ENCODE measurements around the gene RNF114.
"Not testable (repeated sequence)": the region's sequence is repeated elsewhere in the genome, so short reads cannot be mapped to it uniquely, and the experiment has no call there.

RNF114 gene

DNA sequence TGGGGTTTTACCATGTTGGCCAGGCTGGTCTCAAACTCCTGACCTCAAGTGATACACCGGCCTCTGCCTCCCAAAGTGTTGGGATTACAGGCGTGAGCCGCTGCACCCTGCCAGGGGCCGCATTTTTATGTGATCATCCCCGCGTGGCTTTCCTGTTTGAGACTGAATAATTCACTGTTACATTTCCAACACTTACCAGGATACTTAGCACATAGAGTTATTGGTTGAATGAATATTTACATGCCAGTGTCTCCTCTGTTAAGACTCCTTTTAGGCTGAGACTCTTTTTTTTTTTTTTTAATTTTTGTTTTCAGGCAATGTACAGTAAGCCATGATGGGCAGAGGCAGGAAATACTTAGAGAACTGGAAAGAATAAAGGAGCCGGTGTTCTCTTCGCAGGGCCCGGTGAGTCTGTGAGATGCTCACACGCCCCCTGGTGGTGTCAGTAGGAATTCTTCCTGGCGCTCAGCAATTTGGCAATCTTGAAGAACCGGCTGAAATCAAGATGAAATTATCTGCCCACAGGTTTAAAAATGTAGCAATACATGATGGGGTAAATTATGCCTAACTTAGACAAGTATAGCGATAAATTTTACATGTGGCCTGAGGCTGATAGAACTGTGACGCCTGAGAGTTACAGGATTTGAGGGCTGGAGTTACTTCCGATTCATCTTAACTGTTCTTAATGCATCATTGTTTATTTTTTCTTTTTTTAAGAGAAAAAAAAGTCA, 7.6 kb upstream of the RNF114 start:
- peak; percentile 62 for DNase-seq

DNA sequence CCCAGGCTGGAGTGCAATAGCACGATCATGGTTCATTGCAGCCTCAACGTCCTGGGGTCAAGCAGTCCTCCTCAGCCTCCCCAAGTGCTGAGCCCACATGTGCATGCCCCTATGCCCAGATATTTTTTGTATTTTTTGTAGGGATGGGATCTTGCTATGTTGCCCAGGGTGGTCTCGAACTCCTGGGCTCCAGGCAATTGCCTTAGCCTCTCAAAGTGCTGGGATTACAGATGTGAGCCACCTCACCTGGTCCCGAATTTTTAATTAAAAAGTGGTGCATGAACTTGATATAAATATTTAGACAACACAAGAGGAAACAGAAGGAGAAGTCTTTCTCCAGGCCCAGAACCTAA, 7.1 kb upstream of the RNF114 start:
- DNase-seq = no peak

DNA sequence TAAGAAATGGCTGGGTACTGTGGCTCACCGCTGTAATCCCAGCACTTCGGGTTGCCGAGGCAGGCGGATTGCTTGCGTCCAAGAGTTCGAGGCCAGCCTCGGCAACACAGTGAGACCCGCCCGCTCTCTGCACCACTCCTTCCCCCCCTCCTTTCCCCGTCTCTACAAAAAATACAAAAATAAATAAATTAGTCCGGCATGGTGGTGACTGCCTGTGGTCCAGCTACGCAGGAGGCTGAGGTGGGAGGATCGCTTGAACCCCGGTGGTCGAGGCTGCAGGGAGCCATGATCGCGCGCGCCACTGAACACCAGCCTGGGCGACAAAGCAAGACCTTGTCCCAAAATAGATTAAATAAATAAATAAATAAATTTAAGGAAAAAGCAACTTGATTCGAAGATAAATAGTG, 448 bp upstream of the RNF114 start:
- DNase-seq = no peak

DNA sequence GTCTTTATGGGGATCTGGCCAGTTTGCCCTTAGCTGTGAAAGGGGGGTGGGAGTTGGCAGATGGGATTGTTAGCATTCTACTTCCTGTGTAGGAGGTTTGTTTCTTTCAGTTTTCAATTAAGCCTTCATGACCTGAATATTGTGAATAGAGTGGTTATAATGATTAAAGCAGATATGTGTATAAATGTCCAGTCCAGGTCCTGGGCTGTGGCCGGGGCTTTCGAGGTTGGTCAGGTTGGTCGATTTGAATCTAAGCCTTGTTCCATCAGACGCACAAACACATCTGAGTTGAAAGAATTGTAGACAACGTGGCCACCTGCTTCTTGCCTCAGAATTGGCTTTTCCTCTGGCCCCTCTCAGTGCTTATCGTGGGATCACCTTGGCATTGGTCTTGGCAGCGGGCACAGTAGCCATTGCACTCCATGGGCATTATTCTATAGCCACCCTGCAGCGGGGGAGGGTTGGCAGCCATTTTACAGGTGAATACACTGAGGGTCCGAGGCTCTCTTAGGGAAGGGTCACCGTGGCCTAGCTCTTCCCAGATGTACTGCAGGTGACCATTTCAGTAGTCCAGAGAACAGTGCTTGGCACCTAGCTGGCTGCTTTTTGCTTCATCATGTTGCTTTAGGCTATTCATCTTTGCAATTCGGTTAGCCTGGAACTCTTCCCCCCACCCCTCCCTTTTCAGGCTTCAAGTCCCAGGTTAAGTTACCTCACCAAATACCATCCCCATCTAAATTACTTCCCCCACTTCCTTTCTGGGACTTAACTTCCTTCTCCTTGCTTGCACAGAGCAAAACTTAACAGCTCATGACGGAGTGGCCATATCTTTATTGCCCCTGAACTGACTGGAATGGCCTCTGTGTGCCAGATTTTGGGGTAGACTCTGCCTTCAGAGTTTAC, 1.1 kb downstream of the RNF114 start:
- peak; percentile 15 for DNase-seq

DNA sequence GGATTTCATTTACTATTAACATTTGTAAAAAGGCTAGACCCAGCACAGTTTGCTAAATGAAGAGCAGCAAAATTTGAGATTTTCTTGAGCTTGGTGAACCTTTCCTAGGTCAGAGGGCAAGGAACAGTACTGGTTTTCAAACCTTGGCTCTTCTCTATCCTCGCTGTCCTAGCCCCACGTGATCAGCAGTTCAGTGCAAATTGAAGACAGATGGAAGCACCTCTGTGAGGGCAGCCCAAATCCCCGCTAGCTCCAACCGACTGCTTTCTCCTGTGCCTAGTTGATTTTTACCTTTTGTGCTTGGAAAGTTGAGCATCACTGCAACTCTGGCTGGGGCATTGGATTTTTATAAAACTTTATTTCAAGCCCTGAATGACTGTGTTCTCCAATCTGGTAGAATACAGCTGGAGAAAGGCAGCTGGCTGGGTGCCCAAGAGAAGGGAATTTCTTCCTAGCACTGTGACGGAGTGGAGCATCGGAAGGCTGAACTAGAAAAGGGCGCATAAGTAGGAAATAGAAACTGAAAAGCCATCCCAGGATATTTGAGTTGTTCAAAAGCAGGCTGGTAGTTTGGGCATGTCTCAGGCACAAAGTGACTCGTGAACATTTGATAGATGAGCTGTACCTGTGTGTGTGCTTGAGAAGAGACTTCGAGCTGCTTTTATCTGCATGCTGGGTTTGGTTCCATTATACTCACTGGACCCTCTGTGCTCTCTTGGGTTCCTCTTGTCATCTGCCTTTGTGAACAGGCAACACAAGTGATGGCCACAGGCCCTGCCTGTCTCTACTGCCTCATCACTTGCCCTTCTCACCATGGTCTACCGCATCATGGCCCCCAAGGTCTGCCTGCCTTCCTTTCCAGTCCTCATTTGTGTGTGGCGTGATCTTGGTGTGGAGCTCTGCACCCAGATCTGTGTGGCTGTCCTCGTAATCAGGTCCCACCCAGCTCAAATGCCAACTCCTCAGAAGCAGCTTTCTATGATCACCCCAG, 2.3 kb downstream of the RNF114 start:
- no peak for DNase-seq

DNA sequence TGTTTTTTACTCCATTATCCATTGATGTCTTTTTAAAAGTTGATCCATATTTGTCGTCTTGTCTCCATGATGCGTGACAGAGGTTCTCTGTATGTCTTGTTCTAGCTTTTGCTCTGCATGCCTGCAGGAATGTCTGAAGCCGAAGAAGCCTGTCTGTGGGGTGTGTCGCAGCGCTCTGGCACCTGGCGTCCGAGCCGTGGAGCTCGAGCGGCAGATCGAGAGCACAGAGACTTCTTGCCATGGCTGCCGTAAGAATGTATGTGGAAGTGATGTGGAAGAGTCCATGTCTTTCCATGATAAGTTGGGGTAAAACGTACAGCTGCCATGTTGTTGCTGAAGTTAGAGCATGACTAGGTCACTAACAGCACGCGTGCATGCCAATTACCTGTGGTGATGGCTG, 5.3 kb downstream of the RNF114 start:
- DNase-seq = no peak

DNA sequence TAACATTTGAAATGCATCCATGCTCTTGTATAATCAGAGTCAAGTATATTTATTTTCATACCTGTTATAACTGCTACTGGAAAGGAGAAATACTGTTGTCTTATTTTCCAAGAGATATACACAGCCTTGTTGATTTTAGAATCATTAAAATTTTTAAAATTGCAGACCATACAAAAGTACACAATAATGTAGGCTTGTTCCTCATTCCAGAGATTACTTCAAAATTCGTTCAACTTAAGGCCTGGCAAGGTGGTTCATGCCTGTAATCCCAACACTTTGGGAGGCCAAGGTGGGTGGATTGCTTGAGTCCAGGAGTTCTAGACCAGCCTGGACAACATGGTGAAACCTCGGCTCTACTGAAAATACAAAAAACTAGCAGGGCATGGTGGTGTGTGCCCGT, 6.1 kb downstream of the RNF114 start:
- no peak for DNase-seq

DNA sequence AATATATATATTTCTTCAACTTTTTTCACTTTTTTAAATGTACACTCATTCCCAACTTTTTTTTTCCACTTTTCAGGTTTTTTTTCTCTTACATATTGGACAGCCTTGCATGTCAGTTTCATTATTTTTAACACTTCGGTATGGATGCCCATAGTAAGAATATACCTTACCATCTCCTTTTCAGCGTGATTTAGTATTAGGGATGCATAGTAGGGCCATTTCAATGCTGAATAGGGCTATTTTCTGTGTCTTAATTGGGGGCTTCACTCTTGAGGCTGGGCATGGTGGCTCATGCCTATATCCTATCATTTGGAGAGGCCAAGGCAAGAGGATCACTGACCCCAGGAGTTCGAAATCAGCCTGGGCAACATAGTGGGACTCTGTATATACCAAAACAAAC, 6.7 kb downstream of the RNF114 start:
- DNase-seq = no peak

DNA sequence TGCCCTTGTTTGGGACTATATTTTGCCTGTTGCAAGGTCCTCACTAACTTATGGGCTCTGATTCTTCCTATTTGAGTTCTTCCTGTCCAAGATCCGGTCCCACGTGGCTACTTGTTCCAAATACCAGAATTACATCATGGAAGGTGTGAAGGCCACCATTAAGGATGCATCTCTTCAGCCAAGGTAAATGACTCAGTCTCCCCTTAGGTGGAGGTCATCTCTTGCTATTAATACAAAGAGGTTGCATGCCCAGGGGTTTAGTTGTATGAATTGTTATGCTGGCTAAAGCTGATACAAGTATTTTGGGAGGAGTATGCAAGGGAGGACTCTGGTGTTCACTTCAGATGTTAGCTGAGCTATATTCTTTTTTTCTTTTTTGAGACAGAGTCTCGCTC, 9.1 kb downstream of the RNF114 start:
- no peak for DNase-seq

DNA sequence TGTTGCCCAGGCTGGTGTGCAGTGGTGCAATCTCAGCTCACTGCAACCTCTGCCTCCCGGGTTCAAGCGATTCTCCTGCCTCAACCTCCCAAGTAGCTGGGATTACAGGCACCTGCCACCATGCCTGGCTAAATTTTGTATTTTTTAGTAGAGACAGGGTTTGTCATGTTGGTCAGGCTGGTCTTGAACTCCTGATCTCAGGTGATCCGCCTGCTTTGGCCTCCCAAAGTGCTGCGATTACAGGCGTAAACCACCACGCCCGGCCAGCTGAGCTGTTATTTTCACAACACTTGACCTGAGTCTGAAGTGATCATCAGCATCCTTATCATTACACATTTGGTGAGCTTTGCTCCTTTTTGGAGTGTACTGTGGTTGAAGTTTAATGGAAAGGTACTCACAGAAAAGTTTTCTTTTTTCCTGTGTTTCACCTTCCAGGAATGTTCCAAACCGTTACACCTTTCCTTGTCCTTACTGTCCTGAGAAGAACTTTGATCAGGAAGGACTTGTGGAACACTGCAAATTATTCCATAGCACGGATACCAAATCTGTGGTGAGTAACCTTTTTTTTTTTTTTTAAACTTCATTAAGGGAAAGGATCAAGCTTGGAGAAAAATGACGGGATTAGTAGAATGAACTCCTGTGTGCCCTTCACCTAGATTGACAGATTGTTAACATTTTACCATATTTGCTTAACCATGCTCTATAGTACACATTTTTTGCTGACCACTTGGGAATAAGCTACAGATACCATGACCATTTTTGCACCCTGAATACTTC, 9.7 kb downstream of the RNF114 start:
- DNase-seq = no peak

DNA sequence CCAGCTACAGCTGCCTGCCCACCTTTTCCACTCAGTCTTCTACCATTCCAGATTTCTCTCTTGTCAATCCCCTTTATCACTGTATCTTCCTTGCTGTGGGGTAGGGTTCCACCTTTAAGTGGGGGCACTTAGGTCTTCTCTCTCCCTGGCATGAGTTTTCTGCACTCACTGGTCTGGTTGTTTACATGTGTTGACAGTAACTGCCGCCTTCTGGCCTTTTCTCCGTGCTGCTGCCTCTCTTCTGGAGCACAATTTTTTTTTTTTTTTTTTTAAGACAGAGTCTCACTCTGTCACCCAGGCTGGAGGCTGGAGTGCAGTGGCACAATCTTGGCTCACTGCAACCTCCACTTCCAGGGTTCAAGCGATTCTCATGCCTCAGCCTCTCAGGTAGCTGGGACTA, 12.0 kb downstream of the RNF114 start:
- no peak for DNase-seq

DNA sequence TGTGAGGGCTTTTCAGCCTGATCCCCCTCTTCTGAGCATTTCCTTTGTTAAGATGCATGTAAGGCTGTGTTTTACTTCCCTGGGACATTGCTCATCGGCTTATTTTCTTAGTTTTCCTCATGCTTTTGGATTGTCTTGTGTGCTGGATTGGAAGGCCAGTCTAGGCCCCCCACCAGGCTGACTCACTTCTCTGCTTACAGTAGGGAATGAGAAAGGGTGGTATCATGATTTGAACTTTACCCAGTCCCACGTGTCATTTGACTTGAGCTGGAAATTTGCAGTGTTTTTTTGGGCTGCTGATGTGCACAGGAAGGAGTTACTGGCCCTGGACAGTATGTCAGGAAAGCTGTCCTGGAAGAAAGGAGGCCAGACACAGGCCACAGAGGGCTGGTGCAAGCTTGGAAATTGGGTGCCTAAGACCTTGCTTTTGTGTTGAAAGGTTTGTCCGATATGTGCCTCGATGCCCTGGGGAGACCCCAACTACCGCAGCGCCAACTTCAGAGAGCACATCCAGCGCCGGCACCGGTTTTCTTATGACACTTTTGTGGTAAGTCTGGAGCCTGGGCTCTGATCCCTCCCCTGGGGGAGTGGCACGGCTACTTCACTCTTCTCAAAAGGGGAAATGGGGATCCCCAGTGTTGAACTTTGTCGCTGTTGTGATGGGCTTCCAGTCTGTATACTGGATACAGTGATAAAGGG, 12.8 kb downstream of the RNF114 start:
- no peak for DNase-seq

DNA sequence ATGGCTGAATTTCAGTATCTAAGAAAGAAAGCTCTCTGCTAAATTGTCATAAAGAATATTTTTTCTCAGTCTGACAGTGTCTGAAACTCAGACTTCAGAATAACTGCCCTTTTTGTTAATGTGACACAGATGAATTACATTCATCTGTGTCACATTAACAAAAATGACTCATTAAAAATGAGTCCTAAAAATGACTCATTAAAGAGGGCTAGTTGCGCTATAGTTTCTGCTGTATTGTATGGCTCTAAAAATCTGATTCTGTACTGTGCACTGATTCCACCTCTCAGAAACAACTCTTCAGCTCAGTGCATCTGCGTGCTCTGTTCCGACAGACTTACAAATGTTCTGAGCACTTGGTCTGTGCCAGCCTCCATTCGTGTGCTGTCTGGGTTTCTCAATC, 15.0 kb downstream of the RNF114 start:
- DNase-seq = no peak

DNA sequence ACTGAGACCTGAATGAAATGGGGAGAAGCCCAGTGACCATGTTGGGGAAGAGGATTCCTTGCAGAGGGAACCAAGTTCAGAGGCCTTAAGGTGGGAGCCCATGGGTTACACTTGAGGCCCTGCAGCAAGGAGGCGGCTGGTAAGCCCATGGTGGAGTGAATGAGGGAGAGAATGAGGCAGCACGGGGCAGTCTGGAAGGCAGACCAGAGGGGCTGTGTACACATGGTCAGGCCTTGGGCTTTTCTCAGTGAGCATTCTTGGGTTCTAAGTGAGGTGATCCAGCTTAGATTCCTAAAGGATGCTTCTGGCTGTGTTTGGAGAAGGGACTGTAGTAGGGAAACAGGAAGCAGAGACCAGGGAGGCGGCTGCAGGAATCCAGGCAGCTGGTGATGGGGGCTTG, 19.0 kb downstream of the RNF114 start:
- DNase-seq = no peak

DNA sequence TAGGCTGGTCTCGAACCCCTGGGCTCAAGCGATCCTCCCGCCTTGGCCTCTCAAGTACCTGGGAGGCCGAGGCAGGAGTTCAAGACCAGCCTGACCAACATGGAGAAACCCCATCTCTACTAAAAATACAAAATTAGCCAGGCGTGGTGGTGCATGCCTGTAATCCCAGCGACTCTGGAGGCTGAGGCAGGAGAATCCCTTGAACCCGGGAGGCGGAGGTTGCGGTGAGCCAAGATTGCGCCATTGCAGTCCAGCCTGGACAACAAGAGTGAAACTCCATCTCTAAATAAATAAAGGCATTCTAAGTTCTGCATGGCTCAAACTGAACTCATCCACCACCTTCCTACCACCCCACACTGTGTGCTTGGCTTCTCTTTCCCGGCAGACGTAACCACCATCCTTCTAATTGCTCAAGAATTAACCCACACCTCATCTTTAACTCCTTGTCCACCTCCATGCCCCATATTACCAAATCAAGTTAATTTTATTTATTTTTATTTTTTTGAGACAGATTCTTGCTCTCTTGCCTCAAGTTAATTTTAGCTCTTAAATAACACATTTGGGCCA, 19.7 kb downstream of the RNF114 start:
- not testable (repeated sequence) for DNase-seq

DNA sequence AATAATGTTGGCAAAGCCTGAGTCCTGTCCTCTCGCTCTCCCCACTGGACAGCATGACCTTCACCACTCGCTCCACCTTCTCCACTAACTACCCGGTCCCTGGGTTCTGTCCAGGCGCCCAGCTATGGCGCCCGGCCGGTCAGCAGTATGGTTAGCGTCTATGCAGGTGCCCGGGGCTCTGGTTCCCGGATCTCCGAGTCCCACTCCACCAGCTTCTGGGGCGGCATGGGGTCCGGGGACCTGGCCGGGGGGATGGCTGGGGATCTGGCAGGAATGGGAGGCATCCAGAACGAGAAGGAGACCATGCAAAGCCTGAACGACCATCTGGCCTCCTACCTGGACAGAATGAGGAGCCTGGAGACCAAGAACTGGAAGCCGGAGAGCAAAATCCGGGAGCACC, 20.5 kb downstream of the RNF114 start:
- no peak for DNase-seq

DNA sequence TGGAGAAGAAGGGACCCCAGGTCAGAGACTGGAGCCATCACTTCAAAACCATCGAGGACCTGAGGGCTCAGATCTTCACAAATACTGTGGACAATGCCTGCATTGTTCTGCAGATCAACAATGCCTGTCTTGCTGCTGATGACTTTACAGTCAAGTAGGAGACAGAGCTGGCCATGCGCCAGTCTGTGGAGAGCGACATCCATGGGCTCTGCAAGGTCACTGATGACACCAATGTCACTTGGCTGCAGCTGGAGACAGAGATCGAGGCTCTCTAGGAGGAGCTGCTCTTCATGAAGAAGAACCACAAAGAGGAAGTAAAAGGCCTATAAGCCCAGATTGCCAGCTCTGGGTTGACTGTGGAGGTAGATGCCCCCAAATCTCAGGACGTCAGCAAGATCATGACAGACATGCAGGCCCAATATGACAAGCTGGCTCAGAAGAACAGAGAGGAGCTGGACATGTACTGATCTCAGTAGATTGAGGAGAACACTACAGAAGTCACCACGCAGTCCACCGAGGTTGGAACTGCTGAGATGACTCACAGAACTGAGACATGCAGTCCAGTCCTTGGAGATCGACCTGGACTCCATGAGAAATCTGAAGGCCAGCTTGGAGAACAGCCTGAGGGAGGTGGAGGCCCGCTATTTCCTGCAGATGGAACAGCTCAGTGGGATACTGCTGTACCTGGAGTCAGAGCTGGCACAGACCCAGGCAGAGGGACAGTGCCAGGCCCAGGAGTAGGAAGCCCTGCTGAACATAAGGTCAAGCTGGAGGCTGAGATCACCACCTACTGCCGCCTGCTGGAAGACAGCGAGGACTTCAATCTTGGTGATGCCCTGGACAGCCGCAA, 21.1 kb downstream of the RNF114 start:
- not testable (repeated sequence) for DNase-seq

DNA sequence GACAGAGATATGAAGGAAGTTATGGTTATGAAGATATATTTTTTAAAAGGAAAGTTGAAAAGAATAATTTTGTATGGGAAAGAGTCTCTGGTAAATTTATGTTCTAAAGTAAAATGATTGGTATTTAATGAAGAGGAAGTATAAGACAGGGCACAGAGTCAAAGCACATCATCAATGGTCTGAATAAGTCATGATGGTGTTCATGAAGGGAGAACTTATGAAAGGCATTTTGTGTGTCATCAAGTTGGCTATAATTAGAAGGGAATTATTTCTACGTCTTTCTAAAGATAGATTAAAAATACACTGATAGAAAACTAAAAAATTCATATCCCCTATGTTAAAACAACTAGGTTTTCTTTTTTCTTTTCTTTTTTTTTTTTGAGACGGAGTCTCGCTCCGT, 25.2 kb downstream of the RNF114 start:
- no peak for DNase-seq

DNA sequence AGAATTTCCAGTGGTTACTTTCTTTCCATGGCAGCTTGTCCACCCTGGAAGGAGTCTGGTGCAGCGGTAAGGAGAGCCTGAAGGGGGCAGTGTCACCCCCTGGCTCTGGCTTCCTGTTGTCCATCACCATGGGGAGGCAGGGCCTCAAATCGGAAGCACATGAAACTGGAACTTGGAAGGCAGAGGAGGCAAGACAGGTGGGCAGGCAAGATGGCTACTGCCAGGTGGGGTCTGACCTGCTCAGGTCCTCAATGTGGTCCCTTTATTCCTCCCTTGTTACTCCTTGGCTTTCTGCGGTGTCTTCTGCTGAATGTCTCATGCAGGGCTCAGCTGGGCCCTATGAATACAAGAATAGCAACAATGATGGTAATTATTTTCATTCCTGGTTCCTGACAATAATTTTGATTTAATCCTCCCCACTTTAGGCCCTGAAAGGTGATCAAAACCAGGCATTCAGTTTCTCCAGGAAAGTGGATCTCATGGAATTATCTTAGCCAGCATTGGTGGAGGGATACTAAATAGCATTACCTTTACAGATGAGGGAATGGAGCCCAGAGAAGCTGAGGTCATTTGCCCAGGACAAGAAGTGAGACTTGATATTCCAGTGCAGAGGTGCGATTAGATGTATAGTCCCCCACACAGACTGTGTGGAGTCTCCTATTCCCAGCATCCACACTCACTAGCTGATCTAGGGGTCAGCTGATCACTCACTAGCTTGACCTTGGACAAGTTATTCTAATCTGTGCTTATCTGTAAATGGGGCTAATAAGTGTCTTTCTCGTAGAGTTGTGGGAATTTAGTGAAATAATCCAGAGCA, 29.0 kb downstream of the RNF114 start:
- no peak for DNase-seq

Data from GDM1 (cell line).